HS-5 (cell line): ENCODE results near the gene PRR11.
A peak's percentile ranks its signal among the peaks of the same experiment; 100 is the strongest.
"Not testable (repeated sequence)": the region's sequence is repeated elsewhere in the genome, so short reads cannot be mapped to it uniquely, and the experiment has no call there.

ENCODE experiments used
- DNase-seq: peaks from one replicate; pipeline ENCODE4 v3.0.0-alpha.2; 2012; ENCODE audit warnings: low read depth

Gene PRR11

DNA sequence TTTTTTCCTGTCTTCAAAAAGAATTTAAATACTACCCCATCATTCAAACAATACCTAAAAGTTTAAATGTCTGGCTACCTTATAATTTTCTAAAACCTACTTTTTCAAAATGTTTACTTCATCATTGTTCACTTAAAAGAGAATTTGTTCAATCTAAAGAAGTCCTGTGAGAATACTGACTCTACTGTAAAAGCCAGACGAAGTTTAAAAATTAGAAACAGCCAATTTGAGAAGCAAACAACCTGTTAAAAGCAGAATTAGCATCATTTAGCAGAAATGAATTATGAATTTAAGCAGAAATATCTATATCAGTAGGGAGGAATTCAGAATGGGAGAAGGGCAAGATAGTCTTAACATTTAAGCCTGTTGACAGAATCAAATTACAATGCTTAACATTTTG lies 2.6 kb upstream of the PRR11 start:
- no peak for DNase-seq

GRCh38 chr17:59154292-59154720 lies 1.2 kb upstream of the PRR11 start:
- DNase-seq: no peak

DNA sequence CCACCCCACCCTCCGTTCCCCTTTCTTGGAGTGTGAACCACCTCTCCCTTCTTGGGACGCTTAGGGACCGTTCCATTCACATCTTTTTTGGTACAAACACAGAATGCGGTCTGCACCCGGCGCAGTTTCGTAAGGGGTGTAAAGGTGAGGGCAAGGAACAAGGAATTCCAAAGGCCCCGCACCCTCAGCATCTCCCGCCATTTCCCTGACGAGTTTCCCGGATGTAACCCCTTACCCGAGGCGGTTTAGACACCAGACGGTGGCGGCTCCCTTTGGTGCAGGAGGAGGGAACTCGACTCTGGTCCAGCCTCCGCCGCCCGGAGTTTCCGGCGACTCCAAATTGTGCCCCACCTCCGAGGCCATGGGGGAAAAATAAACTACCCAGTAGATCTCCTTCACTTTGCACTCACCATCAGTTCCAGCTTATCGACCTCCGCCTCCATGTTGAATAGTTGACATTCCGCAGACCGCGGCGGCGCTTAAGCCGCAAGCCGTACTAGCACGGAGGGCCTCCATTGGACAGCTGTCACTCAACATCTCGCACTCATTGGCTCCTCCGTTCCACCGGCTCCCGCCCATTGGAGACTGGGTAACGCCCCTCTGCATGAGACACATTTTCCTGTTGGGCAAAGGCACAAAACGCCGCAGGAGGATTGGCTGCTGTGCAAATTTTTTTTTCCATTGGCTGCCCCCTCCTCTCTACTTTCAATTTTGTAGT lies 666 bp upstream of the PRR11 start, which contains the start of gene SKA2:
Gene SKA2, minus strand, starts transcription at position 466 of the 718 bp plus-strand sequence. Its CDS starts 23 bp downstream, at position 443.
- peak; percentile 99 for DNase-seq

- no peak for DNase-seq
These were observed 4.8 kb downstream of the PRR11 start for GRCh38 chr17:59160157-59161025.

DNA sequence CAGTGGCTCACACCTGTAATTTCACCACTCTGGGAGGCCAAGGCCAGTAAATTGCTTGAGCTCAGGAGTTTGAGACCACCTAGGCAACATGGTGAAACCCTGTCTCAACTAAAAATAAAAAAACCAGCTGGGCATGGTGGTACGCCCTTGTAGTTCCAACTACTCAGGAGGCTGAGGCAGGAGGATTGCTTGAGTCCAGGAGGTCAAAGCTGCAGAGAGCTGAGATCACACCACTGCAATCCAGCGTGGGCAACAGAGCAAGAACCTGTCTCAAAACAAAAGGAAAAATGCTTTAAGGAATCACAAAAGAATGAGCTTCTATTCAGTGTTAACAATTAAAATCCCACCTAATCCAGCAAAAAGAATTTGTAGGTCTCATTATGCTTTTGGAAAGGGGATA lies 5.9 kb downstream of the PRR11 start:
- DNase-seq: no peak

GRCh38 chr17:59165933-59166342 lies 10.4 kb downstream of the PRR11 start:
- DNase-seq: no peak

DNA sequence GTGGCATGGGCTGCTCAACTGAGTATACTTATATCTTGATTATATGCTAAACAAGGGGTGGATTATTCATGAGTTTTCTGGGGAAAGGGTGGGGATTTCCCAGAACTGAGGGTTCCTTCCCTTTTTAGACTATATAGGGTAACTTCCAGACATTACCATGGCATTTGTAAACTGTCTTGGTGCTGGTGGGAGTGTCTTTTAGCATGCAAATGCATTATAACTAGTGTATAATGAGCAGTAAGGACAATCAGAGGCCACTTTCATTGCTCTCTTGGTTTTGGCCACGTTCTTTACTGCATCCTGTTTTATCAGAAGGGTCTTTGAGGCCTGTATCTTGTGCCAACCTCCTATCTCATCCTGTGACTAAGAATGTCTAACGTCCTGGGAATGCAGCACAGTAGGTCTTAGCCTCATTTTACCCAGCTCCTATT lies 12.0 kb downstream of the PRR11 start:
- no peak for DNase-seq

DNA sequence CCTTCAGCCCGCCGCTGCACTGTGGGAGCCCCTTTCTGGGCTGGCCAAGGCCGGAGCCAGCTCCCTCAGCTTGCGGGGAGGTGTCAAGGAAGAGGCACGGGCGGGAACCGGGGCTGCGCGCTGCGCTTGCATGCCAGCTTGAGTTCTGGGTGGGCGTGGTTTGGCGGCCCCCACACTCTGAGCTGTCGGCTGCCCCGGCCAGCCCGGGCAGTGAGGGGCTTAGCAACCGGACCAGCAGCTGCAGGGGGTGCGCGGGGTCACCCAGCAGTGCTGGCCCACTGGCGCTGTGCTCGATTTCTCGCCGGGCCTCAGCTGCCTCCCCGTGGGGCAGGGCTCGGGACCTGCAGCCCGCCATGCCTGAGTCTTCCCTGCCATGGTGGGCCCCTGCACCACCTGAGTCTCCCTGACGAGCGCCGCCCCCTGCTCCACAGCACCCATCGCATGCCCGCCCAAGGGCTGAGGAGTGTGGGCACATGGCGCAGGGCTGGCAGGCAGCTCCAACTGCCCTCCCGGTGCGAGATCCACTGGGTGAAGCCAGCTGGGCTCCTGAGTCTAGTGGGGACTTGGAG lies 17.0 kb downstream of the PRR11 start:
- DNase-seq: no peak

DNA sequence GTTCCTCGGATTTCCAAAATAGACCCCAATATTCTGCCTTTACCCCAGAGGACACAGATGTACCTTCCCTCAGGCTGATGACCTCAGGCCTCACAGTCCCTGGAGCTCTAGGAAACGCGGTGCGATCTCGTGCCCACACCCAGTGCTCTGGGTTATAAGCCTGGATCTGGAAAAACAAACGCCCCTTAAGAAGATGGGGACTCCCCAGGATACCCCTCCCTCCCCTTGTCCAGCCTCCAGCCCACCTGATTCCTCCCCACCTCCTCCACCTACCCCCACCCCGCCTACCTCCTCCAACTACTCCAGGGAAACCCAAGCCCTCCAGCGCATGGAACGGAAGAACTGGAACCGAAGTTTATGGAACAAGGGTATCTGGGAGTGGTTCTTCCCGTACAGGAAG lies 19.1 kb downstream of the PRR11 start:
- DNase-seq: no peak

DNA sequence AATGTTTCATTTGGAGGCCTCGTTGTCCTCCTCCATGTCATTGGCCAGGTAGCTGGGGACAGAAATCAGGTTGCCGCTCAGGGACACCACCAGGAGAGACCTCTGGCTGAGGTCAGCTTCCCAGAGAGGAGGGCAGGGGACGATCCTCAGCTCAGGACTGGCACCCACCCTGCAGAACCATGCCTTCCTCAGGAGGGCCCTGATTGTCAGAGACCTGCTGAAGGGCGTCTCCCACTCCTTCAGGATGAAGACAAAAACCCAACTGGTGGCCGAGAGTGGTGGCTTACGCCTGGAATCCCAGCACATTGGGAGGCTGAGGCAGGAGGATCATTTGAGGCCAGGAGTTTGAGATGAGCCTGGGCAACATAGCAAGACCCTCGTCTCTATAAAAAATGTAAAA lies 19.5 kb downstream of the PRR11 start:
- no peak for DNase-seq

- no peak for DNase-seq
These were observed 22.9 kb downstream of the PRR11 start for GRCh38 chr17:59178266-59178985.

- DNase-seq: not testable (repeated sequence)
These were observed 24.1 kb downstream of the PRR11 start for GRCh38 chr17:59179601-59180000.

DNA sequence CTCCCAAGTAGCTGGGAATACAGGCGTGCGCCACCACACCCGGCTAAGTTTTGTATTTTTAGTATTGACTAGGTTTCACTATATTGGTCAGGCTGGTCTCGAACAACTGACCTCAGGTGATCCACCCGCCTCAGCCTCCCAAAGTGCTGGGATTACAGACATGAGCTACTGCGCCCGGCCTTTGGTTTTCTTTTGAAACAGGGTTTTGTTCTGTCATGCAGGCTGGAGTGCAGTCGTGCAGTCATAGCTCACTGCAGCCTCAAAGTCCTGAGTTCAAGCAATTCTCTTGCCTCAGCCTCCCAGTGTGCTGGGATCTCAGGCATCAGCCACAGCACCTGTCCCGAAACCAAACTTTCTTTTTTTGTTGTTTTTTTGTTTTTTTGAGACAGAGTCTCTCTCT lies 25.1 kb downstream of the PRR11 start:
- DNase-seq: no peak

GRCh38 chr17:59181481-59181880 lies 25.9 kb downstream of the PRR11 start:
- DNase-seq: no peak

DNA sequence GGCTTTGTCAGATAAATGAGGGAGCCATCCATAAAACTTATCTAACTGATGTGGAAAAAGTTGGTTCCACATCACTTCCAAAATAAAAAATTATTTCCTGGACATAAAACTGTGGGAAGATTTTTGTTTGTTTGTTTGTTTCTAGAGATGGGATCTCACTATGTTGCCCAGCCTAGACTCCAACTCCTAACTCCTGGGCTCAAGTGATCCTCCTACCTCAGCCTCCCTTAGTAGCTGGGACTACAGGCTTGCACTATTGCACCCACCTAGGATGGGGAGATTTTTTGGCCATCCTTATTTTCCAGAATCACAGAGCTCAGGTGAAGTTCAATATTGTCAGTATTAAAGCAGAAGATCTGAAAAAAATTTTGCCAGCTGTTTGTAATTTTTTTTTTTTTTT lies 30.5 kb downstream of the PRR11 start:
- no peak for DNase-seq

DNA sequence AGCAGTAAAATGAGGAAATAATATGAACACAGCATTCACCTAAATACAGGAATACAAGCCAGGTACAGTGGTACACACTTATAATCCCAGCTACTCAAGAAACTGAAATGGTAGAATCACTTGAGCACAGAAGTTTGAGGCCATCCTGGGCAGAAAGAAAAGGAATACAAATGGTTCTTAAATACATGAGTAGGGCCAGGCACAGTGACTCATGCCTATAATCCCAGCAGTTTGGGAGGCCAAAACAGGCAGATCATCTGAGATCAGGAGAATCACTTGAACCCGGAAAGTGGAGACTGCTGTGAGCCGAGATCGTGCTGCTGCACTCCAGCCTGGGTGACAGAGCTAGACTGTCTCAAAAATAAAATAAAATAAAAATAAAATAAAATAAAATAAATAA lies 31.3 kb downstream of the PRR11 start:
- no peak for DNase-seq

DNA sequence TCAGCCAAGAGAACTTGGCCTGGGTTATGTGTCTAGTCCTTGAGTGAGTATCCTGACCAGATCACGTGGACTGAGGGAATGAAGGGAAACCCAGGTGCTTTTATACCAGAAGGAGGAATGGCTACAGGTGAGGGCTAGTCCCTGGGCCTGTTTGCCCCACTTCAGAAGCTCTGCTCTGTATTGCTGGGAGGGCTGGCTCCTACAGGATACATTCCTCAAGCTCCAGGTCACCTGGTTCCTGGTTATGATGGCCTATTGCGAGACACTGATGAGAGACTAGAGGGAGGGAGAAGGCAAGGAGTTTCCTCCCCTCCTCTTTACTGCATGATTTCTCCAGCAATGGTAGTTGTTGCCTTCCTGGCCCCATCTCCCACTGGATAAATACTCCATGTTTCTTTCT lies 35.3 kb downstream of the PRR11 start:
- DNase-seq: no peak

DNA sequence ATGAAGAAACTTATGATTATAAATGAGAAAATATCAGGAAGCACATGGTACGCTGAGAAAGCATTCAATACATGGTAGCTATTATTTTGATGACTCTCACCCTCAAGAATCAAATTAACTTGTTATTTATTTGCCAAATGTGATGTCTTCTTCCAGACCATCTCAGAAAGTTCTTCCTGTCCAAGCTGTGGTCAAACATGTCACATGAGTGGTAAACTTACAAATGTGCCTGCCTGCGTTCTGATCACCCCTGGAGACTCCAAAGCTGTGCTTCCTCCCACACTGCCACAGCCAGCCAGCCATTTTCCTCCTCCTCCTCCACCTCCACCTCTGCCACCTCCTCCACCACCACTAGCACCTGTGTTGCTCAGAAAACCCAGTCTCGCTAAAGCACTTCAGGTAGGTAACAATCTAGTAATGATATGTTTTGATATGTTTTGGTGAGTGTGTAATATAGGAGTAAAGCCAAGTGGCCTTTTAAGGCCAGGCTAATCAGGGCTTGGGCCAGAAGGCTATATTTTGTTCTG lies 37.9 kb downstream of the PRR11 start:
- no peak for DNase-seq

- DNase-seq: no peak
These were observed 43.9 kb downstream of the PRR11 start for GRCh38 chr17:59199398-59199797.

DNA sequence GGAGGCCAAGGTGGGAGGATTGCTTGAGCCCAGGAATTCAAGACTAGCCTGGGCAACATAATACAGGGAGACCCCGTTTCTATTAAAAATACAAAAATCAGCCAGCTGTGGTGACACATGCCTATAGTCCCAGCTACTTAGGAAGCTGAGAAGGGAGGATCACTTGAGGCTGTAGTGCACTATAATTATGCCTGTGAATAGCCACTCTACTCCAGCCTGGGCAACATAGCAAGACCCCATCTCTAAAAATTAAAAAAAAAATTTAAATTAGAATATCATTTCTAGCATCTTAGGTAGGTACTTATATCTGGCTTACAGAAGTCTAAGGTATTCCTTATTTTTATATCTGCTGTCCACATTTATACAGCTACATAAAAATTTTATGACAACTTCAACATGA lies 46.8 kb downstream of the PRR11 start:
- no peak for DNase-seq

DNA sequence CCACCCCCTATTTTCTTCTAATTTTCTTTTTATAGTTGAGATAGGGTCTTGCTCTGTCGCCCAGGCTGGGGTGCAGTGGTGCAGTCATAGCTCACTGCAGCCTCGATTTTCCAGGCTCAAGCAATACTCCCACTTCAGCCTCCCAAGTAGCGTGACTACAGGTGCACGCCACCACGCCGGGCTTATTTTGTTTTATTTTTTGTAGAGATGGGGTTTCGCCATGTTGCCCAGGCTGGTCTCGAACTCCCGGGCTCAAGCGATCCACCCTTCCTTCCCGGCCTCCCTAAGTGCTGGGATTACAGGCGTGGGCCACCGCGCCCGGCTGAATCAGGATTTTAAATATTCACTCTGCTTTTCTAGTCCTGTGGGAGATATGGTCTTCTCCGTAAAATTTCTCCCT lies 63.8 kb downstream of the PRR11 start:
- no peak for DNase-seq

- no peak for DNase-seq
These were observed 64.4 kb downstream of the PRR11 start for GRCh38 chr17:59219992-59220327.
